Erythroblast (primary cell): ENCODE measurements around the gene ZMYND8.
"Not testable (repeated sequence)": the region's sequence is repeated elsewhere in the genome, so short reads cannot be mapped to it uniquely, and the experiment has no call there.

ENCODE experiments used
- DNase-seq, 2 experiments: peaks; one replicate each; lab custom pipeline; 2025; lab: John Stamatoyannopoulos, UW
- GATA1 ChIP-seq: IDR thresholded peaks from 2 replicates; pipeline ENCODE4 v1.6.1; 2011; ENCODE audit warnings: low read depth, mild to moderate bottlenecking, control low read depth, low read length, moderate library complexity
- POLR2A ChIP-seq: IDR thresholded peaks from 2 replicates; pipeline ENCODE4 v1.6.1; 2011; ENCODE audit warnings: mild to moderate bottlenecking, low read length

The ZMYND8 gene

GRCh38 chr20:47191956-47192355 lies 164.5 kb downstream of the ZMYND8 start:
- no peak for TF ChIP-seq POLR2A
- TF ChIP-seq GATA1, result no peak
- no peak for DNase-seq

DNA sequence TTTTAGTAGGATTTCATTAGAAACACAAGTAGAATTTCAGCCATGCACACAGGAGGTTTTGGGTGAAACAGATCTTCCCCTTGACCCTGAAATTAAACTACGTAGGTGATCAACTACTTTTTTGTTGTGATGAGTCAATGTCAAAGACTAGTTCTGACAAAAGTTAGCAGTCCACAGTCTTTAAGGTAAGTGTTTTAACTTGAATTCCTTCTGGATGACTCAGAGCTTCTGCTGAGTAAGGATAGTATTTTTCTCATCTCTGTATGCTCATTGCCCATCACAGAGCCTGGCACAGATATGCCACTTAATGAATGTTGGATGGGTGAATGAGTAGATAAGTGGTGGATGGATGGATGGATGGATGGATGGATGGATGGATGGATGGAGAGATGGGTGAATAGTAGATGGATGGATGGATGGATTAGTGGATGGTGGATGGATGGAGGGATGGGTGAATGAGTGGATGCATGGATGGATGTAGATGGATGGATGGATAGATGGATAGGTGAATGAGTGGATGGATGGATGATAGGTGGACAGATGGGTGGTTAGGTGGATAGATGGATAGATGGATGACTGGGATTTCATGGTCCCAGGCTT lies 165.3 kb downstream of the ZMYND8 start:
- TF ChIP-seq POLR2A (no peak), GATA1 (no peak)
- no peak for DNase-seq

- TF ChIP-seq POLR2A, result no peak
- TF ChIP-seq GATA1, result no peak
- no peak for DNase-seq
These were observed 167.4 kb downstream of the ZMYND8 start for GRCh38 chr20:47189060-47189459.

GRCh38 chr20:47188540-47188939 lies 168.0 kb downstream of the ZMYND8 start:
- DNase-seq, result no peak
- TF ChIP-seq GATA1, result no peak
- no peak for TF ChIP-seq POLR2A

GRCh38 chr20:47187450-47188195 lies 168.9 kb downstream of the ZMYND8 start:
- TF ChIP-seq POLR2A, result no peak
- TF ChIP-seq GATA1, result no peak
- DNase-seq, result no peak

DNA sequence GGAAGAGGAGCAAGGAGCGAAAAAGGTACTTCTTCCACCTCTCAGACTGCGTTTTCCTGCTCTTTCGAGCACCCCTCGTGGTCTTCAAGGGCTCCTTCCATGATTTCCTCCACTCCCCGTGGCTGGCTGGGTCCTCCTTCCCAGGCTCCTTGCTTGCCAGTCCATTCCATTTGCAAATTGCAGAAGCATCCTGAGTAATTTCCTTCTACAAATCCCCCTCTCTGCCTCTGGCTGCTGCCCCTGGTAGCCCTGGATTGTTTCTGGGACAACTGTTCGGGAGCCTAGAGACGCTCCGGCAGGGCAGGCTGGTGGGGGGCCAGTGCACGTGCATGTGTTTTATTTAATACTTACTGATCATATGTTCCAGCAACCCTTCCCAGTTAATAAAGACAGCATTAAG lies 173.1 kb downstream of the ZMYND8 start:
- TF ChIP-seq POLR2A (no peak), GATA1 (no peak)
- no peak for DNase-seq

DNA sequence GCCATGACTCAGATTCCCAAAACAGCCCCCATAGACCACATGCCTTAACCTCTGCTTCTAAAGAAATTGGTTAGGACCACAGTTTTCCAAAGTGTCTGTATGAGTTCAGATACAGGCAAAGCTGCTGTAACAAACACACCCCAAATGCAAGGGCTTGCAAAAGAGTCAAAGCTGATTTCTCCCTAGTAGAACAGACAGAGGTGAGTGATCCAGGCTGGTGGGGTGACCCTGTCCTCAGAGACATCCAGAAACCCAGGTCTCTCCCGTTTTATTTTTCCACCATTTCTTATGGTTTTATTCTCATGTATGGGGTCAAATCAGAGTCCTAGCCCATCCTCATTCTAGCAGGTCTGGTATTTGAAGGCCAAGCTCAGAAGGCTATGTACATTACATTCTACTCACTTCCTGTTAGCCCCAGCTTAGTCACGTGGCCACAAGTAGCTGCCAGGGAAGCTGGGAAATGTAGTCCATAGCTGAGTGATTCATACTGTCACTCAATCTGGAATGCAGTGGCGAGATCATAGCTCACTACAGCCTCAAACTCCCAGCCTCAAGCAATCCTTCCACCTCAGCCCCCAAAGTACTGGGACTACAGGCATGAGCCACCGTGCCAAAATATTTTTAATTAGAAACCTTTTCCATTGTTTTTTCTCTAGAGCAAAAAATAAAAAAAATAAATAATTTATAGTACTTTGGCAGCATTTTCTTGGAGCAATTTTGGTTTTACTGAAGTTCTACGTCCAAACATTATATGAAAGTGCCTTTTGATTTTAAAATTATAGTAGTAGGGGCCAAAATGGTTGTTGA lies 175.2 kb downstream of the ZMYND8 start:
- TF ChIP-seq POLR2A (no peak), GATA1 (no peak)
- peak; percentile 29 to 39 for DNase-seq

DNA sequence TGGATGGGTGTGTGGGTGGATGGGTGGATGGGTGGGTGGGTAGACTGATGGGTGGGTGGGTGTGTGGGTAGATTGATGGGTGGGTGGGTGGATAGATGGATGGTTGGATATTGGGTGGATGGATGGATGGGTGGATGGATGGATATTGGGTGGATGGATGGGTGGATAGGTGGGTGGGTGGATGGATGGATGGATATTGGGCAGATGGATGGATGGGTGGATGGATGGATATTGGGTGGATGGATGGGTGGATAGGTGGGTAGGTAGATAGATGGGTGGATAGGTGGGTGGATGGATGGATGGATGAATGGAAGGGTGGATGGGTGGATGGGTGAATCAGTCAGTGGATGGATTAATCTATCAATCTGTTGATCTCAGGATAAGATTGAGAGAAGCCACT lies 177.2 kb downstream of the ZMYND8 start:
- TF ChIP-seq GATA1 (no peak), POLR2A (no peak)
- no peak for DNase-seq

DNA sequence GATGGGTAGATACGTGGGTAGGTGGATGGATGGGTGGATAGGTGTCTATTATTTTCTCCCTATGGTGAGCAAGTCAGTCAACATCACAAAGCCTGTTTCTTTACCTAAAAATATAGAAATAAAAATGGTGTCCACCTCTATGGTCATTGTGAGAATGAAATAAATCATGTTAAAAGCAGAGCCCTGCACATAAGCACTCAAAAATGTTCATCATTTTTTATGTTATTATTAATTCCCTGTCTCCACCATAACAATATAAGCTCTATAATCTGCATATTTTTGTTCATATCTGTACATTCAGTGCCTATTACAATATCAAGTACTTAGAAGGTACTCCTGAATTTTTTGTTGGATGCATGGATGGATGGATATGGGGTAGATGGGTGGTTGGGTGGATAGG lies 177.6 kb downstream of the ZMYND8 start:
- no peak for TF ChIP-seq GATA1
- TF ChIP-seq POLR2A, result no peak
- no peak for DNase-seq

GRCh38 chr20:47178277-47178676 lies 178.2 kb downstream of the ZMYND8 start:
- no peak for TF ChIP-seq POLR2A
- no peak for DNase-seq

GRCh38 chr20:47176217-47176616 lies 180.3 kb downstream of the ZMYND8 start:
- not testable (repeated sequence) for DNase-seq

DNA sequence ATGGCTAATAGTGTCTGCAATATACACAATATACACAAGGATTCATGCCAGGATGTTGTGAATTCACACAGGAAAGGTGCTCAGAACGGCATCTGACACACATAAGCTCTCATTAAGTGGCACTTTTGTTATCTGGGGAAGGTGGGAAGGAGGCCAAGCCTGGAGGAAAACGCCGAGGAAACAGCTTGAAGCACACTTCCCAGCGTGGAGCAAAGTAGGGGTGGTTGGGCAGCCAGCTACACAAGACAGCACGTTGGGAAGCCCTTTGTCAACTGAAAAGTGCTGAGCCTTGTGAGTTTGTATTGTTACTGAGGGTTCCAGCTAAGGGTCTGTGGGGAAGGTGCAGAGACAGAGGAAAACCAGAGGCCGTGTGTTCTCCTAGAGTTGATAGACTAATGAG lies 181.0 kb downstream of the ZMYND8 start:
- no peak for DNase-seq
- TF ChIP-seq POLR2A (no peak), GATA1 (no peak)

GRCh38 chr20:47174456-47175243 lies 181.8 kb downstream of the ZMYND8 start:
- TF ChIP-seq POLR2A (no peak), GATA1 (no peak)
- DNase-seq, result no peak
